Stimulated activated CD8-positive, alpha-beta memory T cell treated with anti-CD3 and anti-CD28 coated beads, Interleukin-12 subunit alpha, Interleukin-12 subunit beta, amount 100 ng/mL, for 24 hours (primary cell): ENCODE data around the gene PEX14.

Experiments used
- DNase-seq: peaks from one replicate; pipeline ENCODE4 v3.0.0-alpha.2; 2020; ENCODE audit errors: extremely low read depth

Gene PEX14

GRCh38 chr1:10665930-10666850, 191.4 kb downstream of the PEX14 start:
- DNase-seq = no peak

- DNase-seq = no peak
These were observed 193.4 kb downstream of the PEX14 start for GRCh38 chr1:10667861-10668761.

- no peak for DNase-seq
These were observed 194.8 kb downstream of the PEX14 start for GRCh38 chr1:10669570-10669969.

GRCh38 chr1:10670190-10670589, 195.4 kb downstream of the PEX14 start:
- no peak for DNase-seq

GRCh38 chr1:10671090-10671489, 196.3 kb downstream of the PEX14 start:
- DNase-seq = no peak

GRCh38 chr1:10671622-10672342, 197.0 kb downstream of the PEX14 start:
- no peak for DNase-seq

- no peak for DNase-seq
These were observed 197.7 kb downstream of the PEX14 start for GRCh38 chr1:10672343-10673050.

- no peak for DNase-seq
These were observed 198.5 kb downstream of the PEX14 start for GRCh38 chr1:10673109-10673711.

GRCh38 chr1:10674222-10674621, 199.5 kb downstream of the PEX14 start:
- no peak for DNase-seq

- no peak for DNase-seq
These were observed 200.2 kb downstream of the PEX14 start for GRCh38 chr1:10674700-10675609.

GRCh38 chr1:10675813-10676212, 201.1 kb downstream of the PEX14 start:
- no peak for DNase-seq

GRCh38 chr1:10676963-10677362, 202.2 kb downstream of the PEX14 start:
- DNase-seq = no peak

- DNase-seq = no peak
These were observed 203.0 kb downstream of the PEX14 start for GRCh38 chr1:10677491-10678391.

- no peak for DNase-seq
These were observed 203.7 kb downstream of the PEX14 start for GRCh38 chr1:10678402-10678801.

- no peak for DNase-seq
These were observed 204.1 kb downstream of the PEX14 start for GRCh38 chr1:10678852-10679251.

GRCh38 chr1:10679496-10680220, 204.9 kb downstream of the PEX14 start:
- no peak for DNase-seq
